Caco-2 (cell line): ENCODE results near the gene HBE1. TPM values are rescaled to one million over a fixed set of nuclear protein-coding genes. Genes with fewer than 3 reads are reported as not detected.

Experiments
- BruUV-seq: library from RNA; stranded (reverse); fragments of 400-500 nt; replicated peaks from 2 replicates; lab custom pipeline; 2021; lab: Mats Ljungman, UMichigan
- CTCF ChIA-PET: fragments of 300-600 bp; sonication (Branson Sonifier 250); formaldehyde crosslinking; loops from one replicate; lab custom pipeline; 2022; ENCODE audit warnings: antibody characterized with exemption; lab: Charles Lee
- POLR2A ChIA-PET: fragments of 300-600 bp; sonication (Branson Sonifier 250); formaldehyde crosslinking; loops from one replicate; lab custom pipeline; 2022; ENCODE audit warnings: antibody characterized with exemption; lab: Charles Lee
- DNase-seq, 2 experiments: peaks; one replicate each; pipeline versions ENCODE4 v3.0.0 to v3.0.0-alpha.2; 2020 to 2022
- H3K27me3 ChIP-seq: replicated peaks from 2 replicates; pipeline ENCODE4 v1.6.0; 2011; ENCODE audit warnings: low read length; ENCODE audit not compliant: control insufficient read depth, insufficient read depth
- H3K36me3 ChIP-seq: 2 replicates; pipeline ENCODE4 v1.5.1; 2011; ENCODE audit warnings: low read length; ENCODE audit not compliant: control insufficient read depth, insufficient read depth
- H3K4me1 ChIP-seq: fragments of 250-450 bp; sonication (Bioruptor Pico); 2 replicates; pipeline ENCODE4 v1.5.1; 2020; ENCODE audit warnings: mild to moderate bottlenecking
- H3K4me3 ChIP-seq: 2 replicates; pipeline ENCODE4 v1.5.1; 2011; ENCODE audit warnings: low read depth, mild to moderate bottlenecking, control low read depth, low read length
- H3K9me3 ChIP-seq: fragments of 250-450 bp; sonication (Bioruptor Pico); 2 replicates; pipeline ENCODE4 v1.5.1; 2020; ENCODE audit warnings: mild to moderate bottlenecking, moderate library complexity
- H3K27ac Mint-ChIP-seq: one replicate; pipeline ENCODE4 v1.8.0; 2022; ENCODE audit warnings: mixed read lengths; ENCODE audit not compliant: unreplicated experiment
- H3K27me3 Mint-ChIP-seq: one replicate; pipeline ENCODE4 v1.8.0; 2022; ENCODE audit warnings: mixed read lengths; ENCODE audit not compliant: insufficient read depth, unreplicated experiment
- H3K36me3 Mint-ChIP-seq: one replicate; pipeline ENCODE4 v1.8.0; 2022; ENCODE audit warnings: mild to moderate bottlenecking, mixed read lengths; ENCODE audit not compliant: insufficient read depth, unreplicated experiment
- H3K4me1 Mint-ChIP-seq: one replicate; pipeline ENCODE4 v1.8.0; 2022; ENCODE audit warnings: low read depth, mixed read lengths; ENCODE audit not compliant: unreplicated experiment
- H3K4me3 Mint-ChIP-seq: one replicate; pipeline ENCODE4 v1.8.0; 2022; ENCODE audit warnings: mild to moderate bottlenecking, moderate library complexity, mixed read lengths; ENCODE audit not compliant: unreplicated experiment
- H3K9me3 Mint-ChIP-seq: one replicate; pipeline ENCODE4 v1.8.0; 2022; ENCODE audit warnings: mixed read lengths; ENCODE audit not compliant: unreplicated experiment
- CTCF ChIP-seq, 2 experiments: fragments of 200-600 bp in 1 of 2; IDR thresholded peaks; 1 replicate in 1 of 2; 2 replicates in 1 of 2; pipeline versions ENCODE4 v1.5.1 to v1.8.0; 2011 to 2022; ENCODE audit warnings: antibody characterized with exemption in 1 of 2, control low read depth in 1 of 2, inconsistent platforms in 1 of 2, low read depth in 1 of 2, low read length in 1 of 2, mild to moderate bottlenecking in 1 of 2, moderate library complexity in 1 of 2; ENCODE audit not compliant: insufficient read depth in 1 of 2, severe bottlenecking in 1 of 2, unreplicated experiment in 1 of 2
- intact Hi-C: fragments of 100-400 bp; cut with micrococcal nuclease; formaldehyde crosslinking; loops from one replicate; pipeline ENCODE4 v1.10.0; 2022; ENCODE audit not compliant: unreplicated experiment
- total RNA-seq: library from RNA; stranded (reverse); gene quantifications from 2 replicates; pipeline ENCODE4 v1.2.3, GENCODE V29; 2022

The HBE1 gene
- total RNA-seq, 1 experiment from 2014 or later: not detected

GRCh38 chr11:5227681-5228080 is 42.1 kb downstream of the HBE1 start:
- POLR2A ChIA-PET: no interaction called here

GRCh38 chr11:5226732-5227310 is 42.9 kb downstream of the HBE1 start, which contains the start of gene HBB:
Gene HBB (minus strand): TSS chr11:5227071. CDS start chr11:5227021, 50 bp downstream.
- Mint-ChIP-seq H3K4me3 (no peak within 1 kb of the TSS), H3K27ac (no peak within 1 kb of the TSS), H3K9me3 (no peaks in the 10 kb centered on the region), H3K4me1 (no peaks in the 10 kb centered on the region), H3K27me3 (no peaks in the 10 kb centered on the region), H3K36me3 (no peaks in the 10 kb centered on the region)
- BruUV-seq: no TSS peak
- Histone ChIP-seq H3K4me1 (no peaks in the 10 kb centered on the region), H3K4me3 (no peak within 1 kb of the TSS), H3K27me3 (no peaks in the 10 kb centered on the region), H3K9me3 (no peaks in the 10 kb centered on the region), H3K36me3 (no peaks in the 10 kb centered on the region)
- TF ChIP-seq CTCF (IDR thresholded peaks at IDR 0.05; ENCODE audit: insufficient read depth in 1 of 2, low read depth in 1 of 2, low read length in 1 of 2, severe bottlenecking in 1 of 2, unreplicated experiment in 1 of 2): no peak
- DNase-seq: no peak
- POLR2A ChIA-PET: no interaction called here
- intact Hi-C loops: no loop called here
- CTCF ChIA-PET: interaction anchor here (0.7 kb wide), 1 partner anchor 12 kb away, joined by 3 read pairs; no protein-coding TSS in a partner anchor

More at GRCh38 chr11:5227681-5228080, 42.1 kb downstream of the HBE1 start:
- peaks cover 4% of the 10 kb centered on the region for H3K27me3 Mint-ChIP-seq
- Histone ChIP-seq H3K9me3 (no peaks in the 10 kb centered on the region), H3K36me3 (no peaks in the 10 kb centered on the region), H3K4me3 (no peak overlapping the region), H3K4me1 (no peaks in the 10 kb centered on the region), H3K27me3 (no peaks in the 10 kb centered on the region)
- H3K9me3 Mint-ChIP-seq: no peaks in the 10 kb centered on the region
- no peaks in the 10 kb centered on the region for H3K36me3 Mint-ChIP-seq
- no peak for TF ChIP-seq CTCF (IDR thresholded peaks at IDR 0.05; ENCODE audit: insufficient read depth in 1 of 2, low read depth in 1 of 2, low read length in 1 of 2, severe bottlenecking in 1 of 2, unreplicated experiment in 1 of 2)
- no TSS peak for BruUV-seq
- no peak overlapping the region for H3K4me3 Mint-ChIP-seq
- no peaks in the 10 kb centered on the region for H3K4me1 Mint-ChIP-seq
- CTCF ChIA-PET: interaction anchor here (0.7 kb wide), 1 partner anchor 11 kb away, joined by 3 read pairs; no protein-coding TSS in a partner anchor
- DNase-seq: no peak
- H3K27ac Mint-ChIP-seq: no peak overlapping the region
- intact Hi-C loops: no loop called here

GRCh38 chr11:5225480-5225871 is 44.3 kb downstream of the HBE1 start:
- H3K9me3 Mint-ChIP-seq: peaks cover 6% of the 10 kb centered on the region
- TF ChIP-seq CTCF (IDR thresholded peaks at IDR 0.05; ENCODE audit: insufficient read depth in 1 of 2, low read depth in 1 of 2, low read length in 1 of 2, severe bottlenecking in 1 of 2, unreplicated experiment in 1 of 2): no peak
- no peaks in the 10 kb centered on the region for H3K27me3 ChIP-seq
- no peaks in the 10 kb centered on the region for H3K36me3 Mint-ChIP-seq
- H3K4me1 Mint-ChIP-seq: no peaks in the 10 kb centered on the region
- BruUV-seq: no TSS peak
- ChIA-PET POLR2A (no interaction called here), CTCF (no interaction called here)
- H3K4me3 Mint-ChIP-seq: no peak overlapping the region
- H3K4me1 ChIP-seq: no peaks in the 10 kb centered on the region
- no peak overlapping the region for H3K4me3 ChIP-seq
- H3K9me3 ChIP-seq: no peaks in the 10 kb centered on the region
- no peak for DNase-seq
- H3K27ac Mint-ChIP-seq: no peak overlapping the region
- H3K36me3 ChIP-seq: no peaks in the 10 kb centered on the region
- H3K27me3 Mint-ChIP-seq: peaks cover 3% of the 10 kb centered on the region
- intact Hi-C loops: no loop called here
